ENCODE measurements around the gene PTPN1.
"Not testable (repeated sequence)": the region's sequence is repeated elsewhere in the genome, so short reads cannot be mapped to it uniquely, and the experiment has no call there.

Gene PTPN1

GRCh38 chr20:50482396-50482981 lies 27.7 kb upstream of the PTPN1 start:
- DNase-seq = peak; percentile 92

DNA sequence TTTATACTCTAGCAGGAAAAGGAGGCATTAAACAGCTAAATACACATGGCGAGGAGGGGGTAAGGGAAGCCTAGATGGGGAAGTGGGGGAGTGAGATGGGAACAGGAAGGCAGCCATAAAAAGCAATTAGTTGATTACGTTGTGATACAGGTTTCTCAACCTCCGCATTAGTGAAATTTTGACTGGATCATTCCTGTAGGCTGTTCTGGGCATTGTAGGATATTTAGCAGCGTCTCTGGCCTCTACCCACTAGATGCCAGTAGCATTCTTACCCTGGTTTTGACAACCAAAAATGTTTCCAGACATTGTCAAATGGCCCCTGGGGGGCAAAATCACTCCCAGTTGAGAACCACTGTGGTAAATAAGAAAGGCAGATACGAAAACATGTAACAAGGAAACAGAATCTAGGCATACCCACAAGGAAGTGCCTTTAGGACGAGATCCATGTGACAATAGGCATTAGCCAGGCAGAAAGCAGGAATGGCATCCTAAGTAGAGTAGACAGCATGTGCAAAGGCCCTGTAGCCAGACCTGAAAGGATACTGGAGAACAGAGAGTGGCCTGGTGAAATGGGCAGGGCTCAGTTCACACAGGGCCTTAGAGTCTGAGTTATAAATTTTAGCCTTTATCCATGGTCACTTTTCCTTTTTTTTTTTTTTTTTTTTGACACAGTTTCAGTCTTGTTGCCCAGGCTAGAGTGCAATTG lies 25.8 kb upstream of the PTPN1 start:
- DNase-seq = peak; percentile 37

- DNase-seq = no peak
Observed at GRCh38 chr20:50487397-50487796, 22.8 kb upstream of the PTPN1 start.

GRCh38 chr20:50488236-50488806 lies 21.9 kb upstream of the PTPN1 start:
- no peak for DNase-seq

DNA sequence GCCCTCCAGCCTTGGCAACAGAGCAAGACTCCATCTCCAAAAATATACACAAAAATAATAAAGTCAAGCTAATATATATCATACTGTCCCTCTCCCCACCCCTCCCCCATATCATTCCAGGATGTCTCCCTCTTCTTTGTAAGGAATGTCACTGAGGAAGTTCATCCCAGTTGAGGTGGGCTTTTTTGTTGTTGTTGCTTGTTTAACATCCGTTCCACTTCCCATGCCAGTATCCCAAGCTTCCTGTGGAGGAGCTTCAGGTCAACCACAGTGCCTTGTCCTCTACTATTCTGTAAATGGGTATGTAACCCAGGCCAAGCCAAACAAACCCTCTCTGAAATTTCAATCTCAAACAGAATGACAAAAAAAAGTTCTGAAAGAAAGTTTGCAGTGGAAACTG lies 19.0 kb upstream of the PTPN1 start:
- no peak for DNase-seq

DNA sequence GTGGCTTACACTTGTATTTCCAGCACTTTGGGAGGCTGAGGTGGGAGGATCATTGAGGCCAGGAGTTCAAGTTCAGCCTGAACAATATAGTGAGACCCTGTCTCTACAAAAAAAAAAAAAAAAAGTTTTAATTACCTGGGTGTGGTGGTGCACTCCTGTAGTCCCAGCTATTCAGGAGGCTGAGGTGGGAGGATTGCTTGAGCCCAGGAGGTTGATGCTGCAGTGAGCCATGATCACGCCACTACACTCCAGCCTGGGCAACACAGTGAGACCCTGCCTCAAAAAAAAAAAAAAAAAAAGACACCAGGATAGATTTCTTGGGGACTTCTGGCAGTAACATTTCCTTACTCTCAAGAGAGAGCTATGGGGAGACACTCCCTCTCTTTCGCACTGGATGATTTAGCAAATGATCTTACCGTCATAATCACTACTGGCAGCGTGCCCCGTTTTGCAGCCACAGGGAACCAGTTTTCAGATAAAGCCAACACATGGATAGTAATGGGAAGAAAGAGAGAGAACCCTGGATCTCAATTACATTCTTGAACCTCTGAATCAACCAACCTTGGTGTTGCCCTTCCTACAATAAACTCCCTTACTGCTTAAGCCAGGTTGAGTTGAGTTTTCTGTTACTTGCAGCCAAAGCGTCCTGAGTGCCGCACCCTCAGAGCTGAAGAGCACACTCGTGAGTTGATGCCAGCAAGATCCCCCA lies 18.1 kb upstream of the PTPN1 start:
- peak; percentile 71 for DNase-seq

GRCh38 chr20:50493881-50494253 lies 16.3 kb upstream of the PTPN1 start:
- no peak for DNase-seq

DNA sequence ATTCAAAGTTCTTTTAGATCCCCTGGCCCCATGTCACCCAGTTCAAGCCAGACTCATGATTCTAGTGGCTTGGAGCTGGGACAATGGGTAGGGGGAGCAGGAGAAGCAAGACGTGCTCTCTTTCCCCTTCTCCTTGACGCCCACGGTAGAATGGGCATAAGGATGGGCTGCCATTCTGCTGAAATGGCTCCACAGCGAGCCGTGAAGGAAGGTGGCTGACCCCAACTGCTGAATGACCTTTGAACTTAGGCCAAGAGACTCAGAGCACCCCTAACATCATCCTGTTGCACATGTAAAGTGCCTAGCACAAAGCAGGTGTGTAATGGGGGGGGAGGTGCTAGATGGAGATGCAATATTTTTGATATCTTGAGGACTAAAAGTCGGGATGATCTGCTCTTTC lies 15.8 kb upstream of the PTPN1 start:
- DNase-seq = no peak

GRCh38 chr20:50496773-50497385 lies 13.3 kb upstream of the PTPN1 start:
- DNase-seq = no peak

GRCh38 chr20:50498071-50498776 lies 12.0 kb upstream of the PTPN1 start:
- no peak for DNase-seq

- no peak for DNase-seq
Observed at GRCh38 chr20:50499938-50500337, 10.2 kb upstream of the PTPN1 start.

- DNase-seq = no peak
Observed at GRCh38 chr20:50501972-50502745, 8.0 kb upstream of the PTPN1 start.

- DNase-seq = peak; percentile 52
Observed at GRCh38 chr20:50504231-50504823, 5.9 kb upstream of the PTPN1 start.

- DNase-seq = no peak
Observed at GRCh38 chr20:50506270-50506579, 4.0 kb upstream of the PTPN1 start.

GRCh38 chr20:50507745-50508144 lies 2.4 kb upstream of the PTPN1 start:
- not testable (repeated sequence) for DNase-seq

- DNase-seq = no peak
Observed at GRCh38 chr20:50508171-50508755, 1.9 kb upstream of the PTPN1 start.

DNA sequence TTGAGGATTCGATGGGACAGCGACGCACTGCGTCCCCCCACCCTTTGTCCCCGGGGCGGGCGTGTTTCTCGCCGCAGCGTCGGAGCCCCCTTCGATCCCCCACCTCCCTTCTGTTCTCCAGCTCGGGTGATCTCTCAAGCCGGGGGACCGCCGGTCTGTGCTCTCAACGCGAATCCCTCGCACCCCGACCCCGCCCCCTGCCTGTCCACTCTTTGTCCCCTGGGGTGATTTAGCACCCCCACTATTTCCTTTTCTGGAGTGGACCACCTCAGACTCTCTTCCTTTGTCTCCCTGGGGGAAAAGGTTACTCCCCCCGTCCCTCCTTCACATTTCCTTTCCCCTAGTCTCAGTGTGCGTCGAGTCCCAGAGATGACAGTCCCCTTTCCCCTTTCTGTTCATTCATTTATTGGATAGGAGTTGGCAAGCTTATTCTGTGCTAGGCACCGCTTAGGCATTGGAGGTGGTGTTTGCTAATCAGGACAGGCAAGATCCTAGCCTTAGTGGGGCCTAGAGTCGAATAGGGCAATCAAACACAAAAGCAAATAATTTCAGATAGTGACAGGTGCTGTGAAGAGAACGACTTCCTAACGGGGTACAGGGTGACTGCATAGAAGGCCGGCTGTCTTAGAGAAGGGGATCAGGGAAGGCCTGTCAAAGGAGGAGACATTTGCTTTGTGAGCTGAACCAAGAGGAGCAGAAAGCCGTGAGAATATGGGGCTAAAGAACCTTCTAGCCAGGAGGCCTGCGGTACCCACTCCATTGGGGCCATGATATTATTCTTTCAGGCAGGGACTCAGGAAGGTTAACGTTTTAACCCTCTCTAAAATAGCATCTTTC lies 741 bp downstream of the PTPN1 start:
- peak; percentile 51 for DNase-seq

DNA sequence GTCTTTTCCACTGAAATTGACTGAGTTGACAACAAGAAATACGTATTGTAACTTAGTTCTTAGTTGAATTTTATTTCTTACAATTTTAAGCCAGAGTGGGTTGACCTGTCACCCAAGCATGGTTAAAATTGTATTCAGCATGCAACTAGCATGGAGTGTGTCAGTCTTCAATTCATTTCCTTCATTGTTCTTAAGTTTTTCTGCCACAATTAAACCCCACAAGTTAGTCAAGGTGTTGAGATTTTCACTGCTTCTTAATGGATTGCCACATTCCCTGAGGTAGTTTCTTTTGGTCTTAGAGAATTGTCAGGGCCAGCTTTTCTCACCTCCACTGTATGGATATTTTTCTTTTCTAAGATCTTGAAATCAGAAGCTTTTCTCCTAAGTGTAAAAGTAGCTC lies 2.1 kb downstream of the PTPN1 start:
- DNase-seq = no peak

GRCh38 chr20:50513169-50514034 lies 3.2 kb downstream of the PTPN1 start:
- no peak for DNase-seq

DNA sequence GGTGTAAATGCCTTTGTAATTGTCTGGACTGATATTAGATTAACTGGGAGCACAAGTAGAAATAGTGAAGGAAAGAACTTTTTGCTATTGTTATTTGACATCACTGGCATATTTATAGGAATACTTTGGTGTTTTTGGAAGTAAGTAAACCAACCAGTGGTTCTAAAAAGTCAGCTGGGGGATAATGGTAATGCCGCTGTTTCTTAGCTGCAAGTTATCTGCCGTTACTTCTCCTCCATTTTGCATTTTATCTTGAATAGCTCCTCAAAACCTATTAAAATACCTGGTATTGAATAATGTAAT lies 3.8 kb downstream of the PTPN1 start:
- no peak for DNase-seq

All from hematopoietic multipotent progenitor cell treated with erythropoietin and hydrocortisone succinate and interleukin-3 and kit ligand, for 8 days (in vitro differentiated cells).